ENCODE results near the gene FAM151A.

DNA sequence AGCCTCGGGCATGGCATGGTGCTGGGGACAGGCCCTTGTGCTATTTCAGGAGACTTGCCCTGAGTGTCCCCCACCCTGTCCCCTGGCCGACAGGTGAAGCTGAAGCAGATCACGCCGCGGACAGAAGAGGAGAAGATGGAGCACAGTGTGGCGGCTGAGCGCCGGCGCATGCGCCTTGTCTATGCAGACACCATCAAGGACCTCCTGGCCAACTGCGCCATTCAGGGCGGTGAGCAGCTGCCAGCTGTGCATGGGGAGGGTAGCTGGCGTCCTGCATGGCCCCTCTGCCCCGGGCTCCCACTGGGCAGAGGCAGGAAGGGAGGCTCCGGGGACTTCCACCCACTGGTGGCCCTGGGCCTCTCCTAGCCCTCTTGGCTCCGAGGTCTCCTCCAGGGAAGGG, 28.9 kb downstream of the FAM151A start:
- TF ChIP-seq CTCF (IDR thresholded peaks at IDR 0.05), result no peak
- no peak for TF ChIP-seq POLR2A (IDR thresholded peaks at IDR 0.05)
- TF ChIP-seq EP300 (IDR thresholded peaks at IDR 0.05; ENCODE audit: low read depth), result no peak

All from transverse colon (tissue), 3 donors.